IMR-90 (cell line): Measurements from ENCODE around the gene STAP1. TPM values are rescaled to one million over a fixed set of nuclear protein-coding genes. Genes with fewer than 3 reads are reported as not detected.

Experiments used
- ATAC-seq: fragments of 200-7000 bp; cut with Tn5 transposase; 2 replicates; pipeline ENCODE4 v1.9.1; 2020; ENCODE audit warnings: low read depth, mild to moderate bottlenecking, moderate library complexity
- BruUV-seq: library from RNA; stranded (reverse); fragments of 400-500 nt; replicated peaks from 2 replicates; lab custom pipeline; 2021; lab: Mats Ljungman, UMichigan
- CTCF ChIA-PET: fragments of 300-600 bp; formaldehyde crosslinking; extraction: SDS; loops from one replicate; lab custom pipeline; 2021; ENCODE audit warnings: antibody characterized with exemption; lab: Yijun Ruan, JAX
- POLR2A ChIA-PET: fragments of 300-600 bp; sonication (Branson Sonifier 250); formaldehyde crosslinking; loops from one replicate; lab custom pipeline; 2022; ENCODE audit warnings: antibody characterized with exemption; ENCODE audit not compliant: unreplicated experiment; lab: Charles Lee
- DNase-seq: peaks from one replicate; pipeline ENCODE4 v3.0.0; 2013
- H2AFZ ChIP-seq: replicated peaks from 2 replicates; pipeline ENCODE3; 2013; ENCODE audit warnings: low read length, mild to moderate bottlenecking; ENCODE audit not compliant: poor library complexity
- H2AK5ac ChIP-seq: 2 replicates; pipeline ENCODE4 v1.6.1; 2013; ENCODE audit warnings: low read depth, low read length, inconsistent platforms
- H2AK9ac ChIP-seq: replicated peaks from 2 replicates; pipeline ENCODE3; 2013; ENCODE audit warnings: mild to moderate bottlenecking, low read depth, low read length, moderate library complexity; ENCODE audit not compliant: poor library complexity
- H2BK120ac ChIP-seq: 2 replicates; pipeline ENCODE4 v1.6.1; 2013; ENCODE audit warnings: low read depth, low read length, inconsistent platforms
- H2BK15ac ChIP-seq: 3 replicates; pipeline ENCODE4 v1.6.1; 2013; ENCODE audit warnings: low read depth, low read length, inconsistent platforms
- H2BK20ac ChIP-seq: 2 replicates; pipeline ENCODE4 v1.6.1; 2013; ENCODE audit warnings: low read depth, mild to moderate bottlenecking, inconsistent platforms, low read length, moderate library complexity
- H2BK5ac ChIP-seq: 2 replicates; pipeline ENCODE4 v1.6.1; 2013; ENCODE audit warnings: mild to moderate bottlenecking, low read depth, low read length, inconsistent platforms; ENCODE audit not compliant: poor library complexity, severe bottlenecking
- H3K14ac ChIP-seq: replicated peaks from 2 replicates; pipeline ENCODE4 v1.6.1; 2013; ENCODE audit warnings: low read depth, low read length, inconsistent platforms
- H3K18ac ChIP-seq: 2 replicates; pipeline ENCODE4 v1.6.1; 2013; ENCODE audit warnings: low read depth, low read length, control low read depth
- H3K23ac ChIP-seq: 2 replicates; pipeline ENCODE4 v1.6.1; 2013; ENCODE audit warnings: low read depth, low read length, inconsistent platforms
- H3K27ac ChIP-seq: 2 replicates; pipeline ENCODE4 v1.5.1; 2013; ENCODE audit warnings: mild to moderate bottlenecking, control low read depth, low read length; ENCODE audit not compliant: insufficient read depth
- H3K27me3 ChIP-seq: 2 replicates; pipeline ENCODE4 v1.6.1; 2013; ENCODE audit warnings: low read length; ENCODE audit not compliant: control insufficient read depth, insufficient read depth
- H3K36me3 ChIP-seq: 2 replicates; pipeline ENCODE4 v1.6.1; 2013; ENCODE audit warnings: low read length, mixed read lengths; ENCODE audit not compliant: control insufficient read depth, insufficient read depth
- H3K4ac ChIP-seq: 2 replicates; pipeline ENCODE4 v1.6.1; 2013; ENCODE audit warnings: low read depth, low read length, inconsistent platforms
- H3K4me1 ChIP-seq: 2 replicates; pipeline ENCODE4 v1.6.1; 2013; ENCODE audit warnings: low read length, mixed read lengths; ENCODE audit not compliant: control insufficient read depth, insufficient read depth
- H3K4me2 ChIP-seq: 2 replicates; pipeline ENCODE4 v1.6.1; 2013; ENCODE audit warnings: low read depth, mild to moderate bottlenecking, control low read depth, low read length, moderate library complexity
- H3K4me3 ChIP-seq: 2 replicates; pipeline ENCODE4 v1.5.1; 2013; ENCODE audit warnings: low read depth, mild to moderate bottlenecking, control low read depth, low read length, moderate library complexity; ENCODE audit not compliant: insufficient read depth
- H3K56ac ChIP-seq: 2 replicates; pipeline ENCODE4 v1.6.1; 2013; ENCODE audit warnings: low read length, inconsistent platforms; ENCODE audit not compliant: insufficient read depth; ENCODE audit errors: extremely low read depth
- H3K79me1 ChIP-seq, 2 experiments: 2 replicates each; pipeline ENCODE4 v1.6.1; 2013; ENCODE audit warnings: low read length in 2 of 2, inconsistent platforms in 1 of 2, low read depth in 1 of 2
- H3K9ac ChIP-seq: 2 replicates; pipeline ENCODE4 v1.6.1; 2013; ENCODE audit warnings: low read depth, low read length, control low read depth
- H3K9me1 ChIP-seq: 2 replicates; pipeline ENCODE4 v1.6.1; 2013; ENCODE audit warnings: low read length, inconsistent platforms; ENCODE audit not compliant: insufficient read depth
- H3K9me3 ChIP-seq: 2 replicates; pipeline ENCODE4 v1.6.1; 2013; ENCODE audit warnings: low read length; ENCODE audit not compliant: control insufficient read depth, insufficient read depth
- H4K20me1 ChIP-seq: 2 replicates; pipeline ENCODE4 v1.6.1; 2013; ENCODE audit warnings: low read length, inconsistent platforms; ENCODE audit not compliant: insufficient read depth
- H4K5ac ChIP-seq: 2 replicates; pipeline ENCODE4 v1.6.1; 2013; ENCODE audit warnings: mild to moderate bottlenecking, low read depth, low read length, control low read depth
- H4K8ac ChIP-seq, 2 experiments: 2 replicates each; pipeline ENCODE4 v1.6.1; 2013; ENCODE audit warnings: low read depth in 2 of 2, low read length in 2 of 2, control low read depth in 1 of 2, inconsistent platforms in 1 of 2
- H4K91ac ChIP-seq: 2 replicates; pipeline ENCODE4 v1.6.1; 2013; ENCODE audit warnings: low read depth, low read length, inconsistent platforms; ENCODE audit not compliant: insufficient read depth
- BHLHE40 ChIP-seq: fragments of 150-350 bp; IDR thresholded peaks from 2 replicates; pipeline ENCODE4 v1.6.1; 2016; ENCODE audit warnings: mild to moderate bottlenecking, low read depth, low read length
- CEBPB ChIP-seq: IDR thresholded peaks from 2 replicates; pipeline ENCODE4 v1.6.1; 2012; ENCODE audit warnings: low read depth, low read length, improper control_type of control experiment
- CHD1 ChIP-seq: IDR thresholded peaks from 2 replicates; pipeline ENCODE4 v1.6.1; 2012; ENCODE audit warnings: low read depth, low read length, improper control_type of control experiment
- CTCF ChIP-seq: conservative IDR thresholded peaks from 2 replicates; pipeline ENCODE4 v1.5.1; 2012; ENCODE audit warnings: mild to moderate bottlenecking, low read depth, low read length, improper control_type of control experiment
- ELK1 ChIP-seq: fragments of 150-350 bp; IDR thresholded peaks from 2 replicates; pipeline ENCODE4 v1.6.1; 2016; ENCODE audit warnings: low read depth, mild to moderate bottlenecking, low read length, moderate library complexity, borderline replicate concordance
- FOS ChIP-seq: fragments of 150-350 bp; IDR thresholded peaks from 2 replicates; pipeline ENCODE4 v1.6.1; 2016; ENCODE audit warnings: low read depth, low read length
- MAFK ChIP-seq: IDR thresholded peaks from 2 replicates; pipeline ENCODE4 v1.6.1; 2012; ENCODE audit warnings: low read depth, low read length, improper control_type of control experiment
- MAZ ChIP-seq: IDR thresholded peaks from 2 replicates; pipeline ENCODE4 v1.6.1; 2012; ENCODE audit warnings: low read depth, mild to moderate bottlenecking, low read length, improper control_type of control experiment, moderate library complexity, borderline replicate concordance
- NFE2L2 ChIP-seq: fragments of 150-350 bp; IDR thresholded peaks from 2 replicates; pipeline ENCODE4 v1.6.1; 2016; ENCODE audit warnings: low read depth, mild to moderate bottlenecking, low read length
- POLR2A ChIP-seq: IDR thresholded peaks from 2 replicates; pipeline ENCODE4 v1.6.1; 2012; ENCODE audit warnings: mild to moderate bottlenecking, low read depth, low read length
- RAD21 ChIP-seq: IDR thresholded peaks from 2 replicates; pipeline ENCODE4 v1.6.1; 2012; ENCODE audit warnings: low read length, improper control_type of control experiment
- RFX5 ChIP-seq: IDR thresholded peaks from 2 replicates; pipeline ENCODE4 v1.8.0; 2012; ENCODE audit warnings: low read depth, mild to moderate bottlenecking, low read length, moderate library complexity
- SMC3 ChIP-seq: fragments of 150-350 bp; IDR thresholded peaks from 2 replicates; pipeline ENCODE4 v1.6.1; 2016; ENCODE audit warnings: low read depth, mild to moderate bottlenecking, antibody characterized with exemption, low read length, moderate library complexity
- WGBS, 2 experiments: methylation state at CpG; one replicate each; pipeline versions ENCODE4 v1.1.5 to v1.1.7; 2013; ENCODE audit warnings: missing lambda C conversion rate in 2 of 2; ENCODE audit not compliant: insufficient read length in 1 of 2; ENCODE audit errors: extremely low coverage in 2 of 2; 5-methylcytosine and 5-hydroxymethylcytosine counted together
- dilution Hi-C: fragments of 300-500 bp; cut with HindIII; formaldehyde crosslinking; loops from one replicate; pipeline ENCODE4 v1.14.3; 2018; ENCODE audit warnings: low sequenced_read_pairs; ENCODE audit not compliant: unreplicated experiment
- in situ Hi-C: fragments of 300-500 bp; cut with MboI; formaldehyde crosslinking; loops from 3 replicates; pipeline ENCODE4 v1.14.3; 2019; ENCODE audit warnings: low sequenced_read_pairs, inconsistent platforms, mixed read lengths
- intact Hi-C: fragments of 100-400 bp; cut with micrococcal nuclease; formaldehyde crosslinking; loops from 2 replicates; pipeline ENCODE4 v1.10.0; 2022
- polyA plus RNA-seq, 3 experiments: library from polyadenylated mRNA; depleted of rRNA; stranded (reverse); fragments of >200 nt; gene quantifications; 2 replicates each; pipeline ENCODE4 v1.2.3, GENCODE V29; 2012; ENCODE audit warnings: low replicate concordance in 1 of 3
- total RNA-seq: library from RNA; depleted of rRNA; stranded (reverse); fragments of >200 nt; gene quantifications from 2 replicates; pipeline ENCODE4 v1.2.3, GENCODE V29; 2012
- TF ChIP-seq, protein P1 (sequence below): fragments of 150-350 bp; IDR thresholded peaks from 2 replicates; pipeline ENCODE4 v1.6.1; 2017; ENCODE audit warnings: mild to moderate bottlenecking, antibody characterized with exemption, low read length, low read depth

STAP1 gene
- total and polyA plus RNA-seq, 2 of the 4 experiments (the other 2 are of a cell fraction) = not detected

DNA sequence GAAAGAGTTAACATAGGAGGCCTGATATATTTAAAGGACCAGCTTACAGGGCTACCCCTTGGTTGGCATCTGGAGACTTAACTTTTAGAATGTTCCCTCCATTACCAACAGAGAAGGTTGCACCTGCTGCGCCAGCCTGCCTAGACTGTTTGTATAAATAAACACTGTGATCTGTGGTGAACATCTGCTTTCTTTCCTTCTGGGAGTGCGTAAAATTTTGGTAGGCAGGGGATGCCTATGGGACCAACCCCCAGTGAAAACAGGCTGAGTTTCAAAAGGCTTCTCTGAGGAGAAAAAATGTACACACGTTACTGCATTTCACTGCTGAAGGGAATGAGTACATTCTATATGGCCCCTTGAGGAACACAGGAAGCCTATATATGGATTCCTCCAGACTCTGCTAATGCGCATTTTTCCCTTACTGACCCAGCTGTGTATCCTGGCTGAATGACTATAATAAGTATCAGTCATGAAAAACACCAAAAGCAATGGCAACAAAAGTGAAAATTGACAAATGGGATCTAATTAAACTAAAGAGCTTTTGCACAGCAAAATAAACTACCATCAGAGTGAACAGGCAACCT is 27.1 kb upstream of the STAP1 start:
- H2BK20ac ChIP-seq = no peak overlapping the region
- H2AFZ ChIP-seq = no peak overlapping the region
- no peak overlapping the region for H2BK15ac ChIP-seq
- no peak overlapping the region for H3K27ac ChIP-seq
- H2BK5ac ChIP-seq = no peak overlapping the region
- H3K4me2 ChIP-seq = no peak overlapping the region
- no peaks in the 10 kb centered on the region; the same call in 1 of the 2 replicates for H4K20me1 ChIP-seq
- H3K4me3 ChIP-seq = no peak overlapping the region
- H4K5ac ChIP-seq = no peak overlapping the region
- in situ Hi-C loops = no loop called here
- no peak for DNase-seq
- H3K9me1 ChIP-seq = no peaks in the 10 kb centered on the region; the same call in 1 of the 2 replicates
- H3K9ac ChIP-seq = no peak overlapping the region
- no peak overlapping the region for H3K23ac ChIP-seq
- no peak overlapping the region for H2BK120ac ChIP-seq
- no peak overlapping the region for H3K56ac ChIP-seq
- no TSS peak for BruUV-seq
- peaks cover 19% of the 10 kb centered on the region for H3K36me3 ChIP-seq
- H3K14ac ChIP-seq = no peak overlapping the region
- CTCF ChIA-PET = no interaction called here
- no peak overlapping the region for H4K8ac ChIP-seq
- intact Hi-C loops = no loop called here
- POLR2A ChIA-PET = no interaction called here
- H3K4ac ChIP-seq = no peak overlapping the region
- H3K27me3 ChIP-seq = no peaks in the 10 kb centered on the region
- 0 out of 2 replicates have a peak, but pooled peaks cover 2% of the 10 kb centered on the region for H3K9me3 ChIP-seq
- peaks cover 2 to 13% of the 10 kb centered on the region in 2 experiments; a peak in 2 of 4 replicates for H3K79me1 ChIP-seq
- H2AK5ac ChIP-seq = no peak overlapping the region
- H2AK9ac ChIP-seq = no peak overlapping the region
- H3K4me1 ChIP-seq = no peaks in the 10 kb centered on the region
- TF ChIP-seq RFX5 = no peak
- TF ChIP-seq NFE2L2 = no peak
- no peak for TF ChIP-seq FOS
- no peak for TF ChIP-seq SMC3
- no peak for TF ChIP-seq POLR2A
- TF ChIP-seq, protein P1, sequence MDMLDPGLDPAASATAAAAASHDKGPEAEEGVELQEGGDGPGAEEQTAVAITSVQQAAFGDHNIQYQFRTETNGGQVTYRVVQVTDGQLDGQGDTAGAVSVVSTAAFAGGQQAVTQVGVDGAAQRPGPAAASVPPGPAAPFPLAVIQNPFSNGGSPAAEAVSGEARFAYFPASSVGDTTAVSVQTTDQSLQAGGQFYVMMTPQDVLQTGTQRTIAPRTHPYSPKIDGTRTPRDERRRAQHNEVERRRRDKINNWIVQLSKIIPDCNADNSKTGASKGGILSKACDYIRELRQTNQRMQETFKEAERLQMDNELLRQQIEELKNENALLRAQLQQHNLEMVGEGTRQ = no peak
- no peak for TF ChIP-seq BHLHE40
- TF ChIP-seq MAZ = no peak
- TF ChIP-seq CHD1 = no peak
- TF ChIP-seq CTCF = no peak
- TF ChIP-seq RAD21 = no peak
- no peak for TF ChIP-seq ELK1
- no peak for TF ChIP-seq CEBPB
- TF ChIP-seq MAFK = no peak
- H3K18ac ChIP-seq = no peak overlapping the region
- no peak for ATAC-seq
- H4K91ac ChIP-seq = no peak overlapping the region
- no CpG with 5 or more reads among the region's 4 CpGs for WGBS, 2 experiments
- dilution Hi-C loops = no loop called here
